ENCODE results near the gene MYO5A.
"Not testable (repeated sequence)": the region's sequence is repeated elsewhere in the genome, so short reads cannot be mapped to it uniquely, and the experiment has no call there.

The MYO5A gene

GRCh38 chr15:52324109-52324508 is 204.6 kb downstream of the MYO5A start:
- no peak for DNase-seq

- no peak for DNase-seq
Observed at GRCh38 chr15:52318729-52319500, 209.8 kb downstream of the MYO5A start.

GRCh38 chr15:52317688-52318087 is 211.0 kb downstream of the MYO5A start:
- no peak for DNase-seq

GRCh38 chr15:52317022-52317421 is 211.7 kb downstream of the MYO5A start:
- no peak for DNase-seq

GRCh38 chr15:52309154-52309548 is 219.5 kb downstream of the MYO5A start:
- DNase-seq = no peak

GRCh38 chr15:52308446-52309153 is 220.1 kb downstream of the MYO5A start:
- DNase-seq = no peak

- DNase-seq = no peak
Observed at GRCh38 chr15:52307847-52308246, 220.8 kb downstream of the MYO5A start.

GRCh38 chr15:52306270-52306669 is 222.4 kb downstream of the MYO5A start:
- DNase-seq = no peak

GRCh38 chr15:52303093-52303772 is 225.4 kb downstream of the MYO5A start:
- DNase-seq = no peak

- no peak for DNase-seq
Observed at GRCh38 chr15:52301265-52301847, 227.3 kb downstream of the MYO5A start.

- peak; percentile 50 for DNase-seq
Observed at GRCh38 chr15:52295421-52296001, 233.2 kb downstream of the MYO5A start, which contains the start of gene MYO5C. Gene MYO5C (minus strand): TSS chr15:52295804. CDS start chr15:52295636, 168 bp downstream.

GRCh38 chr15:52294881-52295420 is 233.7 kb downstream of the MYO5A start:
- no peak for DNase-seq

- DNase-seq = no peak
Observed at GRCh38 chr15:52292780-52293392, 235.8 kb downstream of the MYO5A start.

- no peak for DNase-seq
Observed at GRCh38 chr15:52291204-52291603, 237.5 kb downstream of the MYO5A start.

GRCh38 chr15:52290800-52291199 is 237.9 kb downstream of the MYO5A start:
- DNase-seq = no peak

GRCh38 chr15:52290329-52290728 is 238.4 kb downstream of the MYO5A start:
- DNase-seq = no peak

GRCh38 chr15:52289629-52290081 is 239.0 kb downstream of the MYO5A start:
- DNase-seq = no peak

GRCh38 chr15:52288986-52289385 is 239.7 kb downstream of the MYO5A start:
- no peak for DNase-seq

GRCh38 chr15:52288051-52288942 is 240.4 kb downstream of the MYO5A start:
- no peak for DNase-seq

- DNase-seq = no peak
Observed at GRCh38 chr15:52287114-52287513, 241.6 kb downstream of the MYO5A start.

- not testable (repeated sequence) for DNase-seq
Observed at GRCh38 chr15:52285941-52286340, 242.7 kb downstream of the MYO5A start.

Data from NCI-H1092 (cell line).